Measurements from ENCODE around the gene NEDD4.

- TF ChIP-seq, protein P1, sequence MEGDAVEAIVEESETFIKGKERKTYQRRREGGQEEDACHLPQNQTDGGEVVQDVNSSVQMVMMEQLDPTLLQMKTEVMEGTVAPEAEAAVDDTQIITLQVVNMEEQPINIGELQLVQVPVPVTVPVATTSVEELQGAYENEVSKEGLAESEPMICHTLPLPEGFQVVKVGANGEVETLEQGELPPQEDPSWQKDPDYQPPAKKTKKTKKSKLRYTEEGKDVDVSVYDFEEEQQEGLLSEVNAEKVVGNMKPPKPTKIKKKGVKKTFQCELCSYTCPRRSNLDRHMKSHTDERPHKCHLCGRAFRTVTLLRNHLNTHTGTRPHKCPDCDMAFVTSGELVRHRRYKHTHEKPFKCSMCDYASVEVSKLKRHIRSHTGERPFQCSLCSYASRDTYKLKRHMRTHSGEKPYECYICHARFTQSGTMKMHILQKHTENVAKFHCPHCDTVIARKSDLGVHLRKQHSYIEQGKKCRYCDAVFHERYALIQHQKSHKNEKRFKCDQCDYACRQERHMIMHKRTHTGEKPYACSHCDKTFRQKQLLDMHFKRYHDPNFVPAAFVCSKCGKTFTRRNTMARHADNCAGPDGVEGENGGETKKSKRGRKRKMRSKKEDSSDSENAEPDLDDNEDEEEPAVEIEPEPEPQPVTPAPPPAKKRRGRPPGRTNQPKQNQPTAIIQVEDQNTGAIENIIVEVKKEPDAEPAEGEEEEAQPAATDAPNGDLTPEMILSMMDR (IDR thresholded peaks at IDR 0.05): no peak
- TF ChIP-seq POLR2AphosphoS5 (IDR thresholded peaks at IDR 0.05; ENCODE audit: low read depth, low read length): no peak
Measured at GRCh38 chr15:55827204-55827603, 166.2 kb downstream of the NEDD4 start.

Measured in Panc1 (cell line).